ENCODE results near the gene TMEM109.

DNA sequence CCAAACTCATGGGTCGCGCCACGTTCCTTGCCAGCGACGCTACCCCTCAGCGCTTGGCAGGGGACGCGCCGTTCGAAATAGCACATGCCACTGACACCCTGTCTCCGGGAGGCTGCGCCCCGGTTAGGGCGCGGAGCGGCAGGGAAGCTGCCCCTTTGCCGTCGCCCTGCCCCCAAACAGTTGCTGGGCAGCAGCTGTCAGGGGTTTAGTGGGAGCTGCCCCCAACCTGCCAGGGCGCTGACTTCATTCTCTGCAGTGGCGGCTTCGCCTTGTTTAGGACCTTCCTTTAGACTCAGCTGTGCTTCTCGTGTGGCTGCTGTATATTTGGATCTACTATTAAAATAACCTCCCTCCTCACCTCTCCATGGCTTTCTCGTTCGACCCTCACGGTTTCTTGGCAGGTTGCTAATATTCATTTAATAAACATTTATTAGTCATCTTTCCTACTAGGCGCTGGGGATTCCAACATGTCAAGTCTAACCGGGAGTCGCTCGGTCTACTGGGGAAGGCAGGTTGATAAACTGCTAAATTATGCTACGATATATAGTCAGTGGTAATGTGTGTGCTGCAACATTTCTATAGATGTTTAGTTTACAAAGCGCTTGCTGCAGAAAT lies 782 bp downstream of the TMEM109 start:
- TF ChIP-seq, protein P1, sequence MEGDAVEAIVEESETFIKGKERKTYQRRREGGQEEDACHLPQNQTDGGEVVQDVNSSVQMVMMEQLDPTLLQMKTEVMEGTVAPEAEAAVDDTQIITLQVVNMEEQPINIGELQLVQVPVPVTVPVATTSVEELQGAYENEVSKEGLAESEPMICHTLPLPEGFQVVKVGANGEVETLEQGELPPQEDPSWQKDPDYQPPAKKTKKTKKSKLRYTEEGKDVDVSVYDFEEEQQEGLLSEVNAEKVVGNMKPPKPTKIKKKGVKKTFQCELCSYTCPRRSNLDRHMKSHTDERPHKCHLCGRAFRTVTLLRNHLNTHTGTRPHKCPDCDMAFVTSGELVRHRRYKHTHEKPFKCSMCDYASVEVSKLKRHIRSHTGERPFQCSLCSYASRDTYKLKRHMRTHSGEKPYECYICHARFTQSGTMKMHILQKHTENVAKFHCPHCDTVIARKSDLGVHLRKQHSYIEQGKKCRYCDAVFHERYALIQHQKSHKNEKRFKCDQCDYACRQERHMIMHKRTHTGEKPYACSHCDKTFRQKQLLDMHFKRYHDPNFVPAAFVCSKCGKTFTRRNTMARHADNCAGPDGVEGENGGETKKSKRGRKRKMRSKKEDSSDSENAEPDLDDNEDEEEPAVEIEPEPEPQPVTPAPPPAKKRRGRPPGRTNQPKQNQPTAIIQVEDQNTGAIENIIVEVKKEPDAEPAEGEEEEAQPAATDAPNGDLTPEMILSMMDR (IDR thresholded peaks at IDR 0.05): no peak
- no peak for TF ChIP-seq POLR2A (IDR thresholded peaks at IDR 0.05)

Measured in thyroid gland (tissue), 4 donors.